ENCODE data around the gene ZNF227.

DNA sequence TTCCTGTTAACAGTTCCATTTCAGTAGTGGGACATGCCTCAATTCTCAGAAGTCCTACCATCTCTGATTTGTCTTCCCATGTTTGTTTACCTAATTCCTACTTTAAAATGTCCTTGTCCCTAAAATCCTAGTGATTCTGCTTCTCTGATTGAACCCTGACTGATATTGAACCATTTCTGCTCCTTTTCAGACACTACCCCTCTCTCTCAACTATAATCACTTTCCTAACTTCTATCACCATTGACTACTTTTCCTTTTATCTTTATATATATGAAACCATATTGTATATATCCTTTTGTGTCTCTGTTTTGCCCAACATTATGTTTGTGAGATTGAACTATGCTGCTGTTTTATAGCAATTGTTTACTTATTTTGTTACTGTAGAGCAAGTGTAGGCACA, 15.6 kb upstream of the ZNF227 start:
- TF ChIP-seq CTCF (conservative IDR thresholded peaks at IDR 0.05; ENCODE audit: low read length) (no peak), EZH2phosphoT487 (IDR thresholded peaks at IDR 0.05; ENCODE audit: borderline replicate concordance, low read depth, low read length) (no peak)
